ENCODE results near the gene PCARE. TPM values are rescaled to one million over a fixed set of nuclear protein-coding genes. Genes with fewer than 3 reads are reported as not detected.
"Not testable (repeated sequence)": the region's sequence is repeated elsewhere in the genome, so short reads cannot be mapped to it uniquely, and the experiment has no call there.

The PCARE gene
- total RNA-seq, 2 donors from 2014 or later, result not detected

- no peak for DNase-seq (ENCODE audit: low spot score)
- 67% methylated on average over 6 of the region's 6 CpGs for WGBS
- H3K27me3 ChIP-seq (replicated peaks; ENCODE audit: insufficient read depth), result no peaks in the 10 kb centered on the region
- H3K4me1 ChIP-seq (replicated peaks), result no peaks in the 10 kb centered on the region
- H3K9me3 ChIP-seq, result no peaks in the 10 kb centered on the region
- TF ChIP-seq POLR2A (IDR thresholded peaks at IDR 0.05) (no peak), POLR2AphosphoS5 (IDR thresholded peaks at IDR 0.05) (no peak), CTCF (IDR thresholded peaks at IDR 0.05) (no peak)
- no peaks in the 10 kb centered on the region for H3K36me3 ChIP-seq
- intact Hi-C loops (cut with DNase I), result no loop called here
- no peak overlapping the region for H3K27ac ChIP-seq
- H3K4me3 ChIP-seq, result no peak overlapping the region
Observed at GRCh38 chr2:29097569-29097968, 23.2 kb upstream of the PCARE start.

- 91% methylated on average over 8 of the region's 8 CpGs for WGBS
- Histone ChIP-seq H3K4me1 (replicated peaks) (no peaks in the 10 kb centered on the region), H3K27me3 (replicated peaks; ENCODE audit: insufficient read depth) (no peaks in the 10 kb centered on the region), H3K27ac (no peak overlapping the region), H3K36me3 (no peaks in the 10 kb centered on the region), H3K4me3 (no peak overlapping the region), H3K9me3 (no peaks in the 10 kb centered on the region)
- TF ChIP-seq POLR2AphosphoS5 (IDR thresholded peaks at IDR 0.05) (no peak), POLR2A (IDR thresholded peaks at IDR 0.05) (no peak), CTCF (IDR thresholded peaks at IDR 0.05) (no peak)
- intact Hi-C loops (cut with DNase I), result no loop called here
- DNase-seq (ENCODE audit: low spot score), result no peak
Observed at GRCh38 chr2:29096969-29097368, 22.6 kb upstream of the PCARE start.

- H3K9me3 ChIP-seq; DNase-seq (ENCODE audit: low spot score); H3K27me3 ChIP-seq (replicated peaks; ENCODE audit: insufficient read depth); H3K4me3 ChIP-seq; intact Hi-C loops (cut with DNase I); H3K4me1 ChIP-seq (replicated peaks); H3K36me3 ChIP-seq; H3K27ac ChIP-seq: not testable (repeated sequence)
- 96% methylated on average over 7 of the region's 7 CpGs for WGBS
Observed at GRCh38 chr2:29090311-29090710, 16.0 kb upstream of the PCARE start.

- intact Hi-C loops (cut with DNase I), result no loop called here
- TF ChIP-seq POLR2A (IDR thresholded peaks at IDR 0.05), result no peak
- no peak for TF ChIP-seq CTCF (IDR thresholded peaks at IDR 0.05)
- no peak for TF ChIP-seq POLR2AphosphoS5 (IDR thresholded peaks at IDR 0.05)
- no peak for DNase-seq (ENCODE audit: low spot score)
- WGBS, result 93% methylated on average over 1 of the region's 1 CpG
- no peaks in the 10 kb centered on the region for H3K4me1 ChIP-seq (replicated peaks)
- no peaks in the 10 kb centered on the region for H3K27me3 ChIP-seq (replicated peaks; ENCODE audit: insufficient read depth)
- no peak overlapping the region for H3K4me3 ChIP-seq
- H3K36me3 ChIP-seq, result no peaks in the 10 kb centered on the region
- H3K9me3 ChIP-seq, result no peaks in the 10 kb centered on the region
- no peak overlapping the region for H3K27ac ChIP-seq
Observed at GRCh38 chr2:29084554-29084953, 10.2 kb upstream of the PCARE start.

GRCh38 chr2:29082804-29083495 is 8.6 kb upstream of the PCARE start:
- intact Hi-C loops (cut with DNase I), result no loop called here
- Histone ChIP-seq H3K27ac (no peak overlapping the region), H3K4me1 (replicated peaks) (no peaks in the 10 kb centered on the region), H3K9me3 (no peaks in the 10 kb centered on the region), H3K36me3 (no peaks in the 10 kb centered on the region), H3K4me3 (no peak overlapping the region), H3K27me3 (replicated peaks; ENCODE audit: insufficient read depth) (no peaks in the 10 kb centered on the region)
- TF ChIP-seq CTCF (IDR thresholded peaks at IDR 0.05) (no peak), POLR2AphosphoS5 (IDR thresholded peaks at IDR 0.05) (no peak), POLR2A (IDR thresholded peaks at IDR 0.05) (no peak)
- DNase-seq (ENCODE audit: low spot score), result no peak
- WGBS, result 93% methylated on average over 5 of the region's 5 CpGs

All from prostate gland (tissue), 2 donors.